ENCODE measurements around the gene OXNAD1. TPM values are rescaled to one million over a fixed set of nuclear protein-coding genes. Genes with fewer than 3 reads are reported as not detected.
A peak's percentile ranks its signal among the peaks of the same experiment; 100 is the strongest.

The OXNAD1 gene
- total and polyA plus RNA-seq, 10 of the 15 experiments (the other 5 are each of a cell fraction or from before 2014, with no cell fraction given) = 5.6 to 27.8 (median 16.2) TPM

DNA sequence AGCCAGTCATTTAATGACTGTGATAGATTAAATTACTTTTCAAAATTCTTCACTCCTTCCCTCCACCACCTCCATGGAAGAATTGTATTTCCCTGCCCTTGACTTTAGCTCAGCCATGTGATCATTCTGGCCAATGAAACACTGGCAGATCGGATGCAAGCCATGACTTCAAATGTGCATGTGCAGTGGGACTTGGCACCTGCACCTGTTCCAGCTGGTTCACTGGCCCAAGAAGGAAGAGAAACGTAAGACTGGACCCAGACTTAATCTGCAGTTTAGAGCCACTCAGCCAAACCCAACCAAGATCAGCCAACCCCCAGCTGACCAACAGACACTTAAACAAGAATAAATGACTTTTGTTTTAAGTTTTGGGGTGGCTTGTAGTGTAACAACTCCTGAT lies 12.0 kb upstream of the OXNAD1 start:
- SMC1A ChIA-PET (ENCODE audit: uncharacterized antibody, unreplicated experiment) = interaction anchor here (0.6 to 5.7 kb wide), 5 partner anchors 9 to 321 kb away, joined by 3 to 43 read pairs (median 3); partner anchors contain the start of genes DPH3 and OXNAD1
- WGBS (ENCODE audit: insufficient coverage, insufficient replicate concordance, low lambda C conversion rate, missing lambda C conversion rate) = 5% methylated on average over 2 of the region's 2 CpGs
- Histone ChIP-seq H3K9me3 (replicated peaks; ENCODE audit: control insufficient read depth, insufficient read depth, low read length) (no peaks in the 10 kb centered on the region), H3K79me2 (ENCODE audit: control insufficient read depth, insufficient read depth, low read length) (no peaks in the 10 kb centered on the region), H2AFZ (ENCODE audit: control insufficient read depth, low read depth, low read length) (no peak overlapping the region), H3K27ac (ENCODE audit: control insufficient read depth, insufficient read depth) (no peak overlapping the region), H3K4me3 (no peak overlapping the region), H3K27me3 (replicated peaks in 1 of 2; ENCODE audit: control insufficient read depth in 2 of 2, insufficient read depth in 2 of 2, low read length in 1 of 2) (no peaks in the 10 kb centered on the region), H3K4me2 (ENCODE audit: control insufficient read depth, insufficient read depth) (no peak overlapping the region; the same call in 1 of the 2 replicates), H3K36me3 (ENCODE audit: control insufficient read depth in 2 of 2, insufficient read depth in 2 of 2, low read length in 1 of 2) (no peaks in the 10 kb centered on the region; a peak in 1 of 4 replicates), H3K9ac (ENCODE audit: control insufficient read depth, insufficient read depth, low read length) (no peak overlapping the region), H4K20me1 (ENCODE audit: control insufficient read depth, insufficient read depth) (no peaks in the 10 kb centered on the region), H3K4me1 (ENCODE audit: control insufficient read depth, insufficient read depth, low read length) (peaks cover 8% of the 10 kb centered on the region; the same call in 1 of the 2 replicates)
- intact Hi-C loops (cut with micrococcal nuclease; ENCODE audit: unreplicated experiment) (no loop called here), in situ Hi-C loops (cut with MboI) (no loop called here)
- TF ChIP-seq IKZF1 (conservative IDR thresholded peaks at IDR 0.05) (no peak), WRNIP1 (IDR thresholded peaks at IDR 0.05; ENCODE audit: borderline replicate concordance, low read depth, low read length) (no peak), LARP7 (IDR thresholded peaks at IDR 0.05) (no peak), SIN3A (IDR thresholded peaks at IDR 0.05; ENCODE audit: low read depth, low read length) (no peak), YBX1 (IDR thresholded peaks at IDR 0.05) (no peak), RFX5 (IDR thresholded peaks at IDR 0.05; ENCODE audit: low read depth, low read length) (no peak), POLR2AphosphoS2 (IDR thresholded peaks at IDR 0.05; ENCODE audit: low read depth, low read length) (no peak)
- FAIRE-seq = no peak
- no TSS peak for BruUV-seq (replicated peaks)
- CTCF ChIA-PET = interaction anchor here (1.0 to 2.8 kb wide), 7 partner anchors 9 to 439 kb away, joined by 3 to 22 read pairs (median 4); partner anchors contain the start of genes DPH3 and OXNAD1
- peak; percentile 22 for ATAC-seq
- DNase-seq (ENCODE audit: low read depth, low spot score) = no peak
- POLR2A ChIA-PET = interaction anchor here (1.3 kb wide), 1 partner anchor 11 kb away, joined by 15 read pairs; the partner anchor contains the start of genes DPH3 and OXNAD1
- RAD21 ChIA-PET (ENCODE audit: unreplicated experiment) = interaction anchor here (0.7 to 1.5 kb wide), 5 partner anchors 11 to 441 kb away, joined by 3 to 5 read pairs (median 5); partner anchors contain the start of gene DPH3

DNA sequence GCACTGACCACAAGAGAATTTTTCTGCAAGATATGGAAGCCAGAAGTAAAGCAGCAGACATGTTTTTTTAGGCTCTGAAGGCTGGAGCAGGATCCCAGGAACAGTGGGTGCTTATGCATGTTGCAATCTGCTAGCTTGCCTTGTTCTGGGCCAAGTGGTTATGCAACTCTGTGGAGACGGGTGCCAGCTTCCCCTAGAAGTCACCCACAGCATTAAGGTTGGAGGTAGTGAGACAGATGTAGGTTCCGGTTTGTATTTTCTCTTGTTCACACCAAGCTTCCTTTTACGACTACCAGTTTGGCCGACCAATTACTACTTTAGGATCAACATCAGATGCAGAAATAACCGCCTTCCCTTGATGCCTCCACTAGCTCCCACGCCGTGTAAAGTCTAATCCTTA lies 11.4 kb upstream of the OXNAD1 start:
- no peaks in the 10 kb centered on the region for H3K9me3 ChIP-seq (replicated peaks; ENCODE audit: control insufficient read depth, insufficient read depth, low read length)
- in situ Hi-C loops (cut with MboI) = no loop called here
- H4K20me1 ChIP-seq (ENCODE audit: control insufficient read depth, insufficient read depth) = no peaks in the 10 kb centered on the region
- H3K9ac ChIP-seq (ENCODE audit: control insufficient read depth, insufficient read depth, low read length) = no peak overlapping the region
- H3K36me3 ChIP-seq (ENCODE audit: control insufficient read depth in 2 of 2, insufficient read depth in 2 of 2, low read length in 1 of 2) = no peaks in the 10 kb centered on the region; a peak in 1 of 4 replicates
- intact Hi-C loops (cut with micrococcal nuclease; ENCODE audit: unreplicated experiment) = no loop called here
- POLR2A ChIA-PET = no interaction called here
- no peak overlapping the region for H3K27ac ChIP-seq (ENCODE audit: control insufficient read depth, insufficient read depth)
- ATAC-seq (no peak), DNase-seq (ENCODE audit: low read depth, low spot score) (no peak), FAIRE-seq (no peak)
- no peak overlapping the region for H2AFZ ChIP-seq (ENCODE audit: control insufficient read depth, low read depth, low read length)
- 97% methylated on average over 7 of the region's 7 CpGs for WGBS (ENCODE audit: insufficient coverage, insufficient replicate concordance, low lambda C conversion rate, missing lambda C conversion rate)
- no TSS peak for BruUV-seq (replicated peaks)
- SMC1A ChIA-PET (ENCODE audit: uncharacterized antibody, unreplicated experiment) = interaction anchor here (0.6 to 5.7 kb wide), 5 partner anchors 12 to 320 kb away, joined by 3 to 43 read pairs (median 3); partner anchors contain the start of genes DPH3 and OXNAD1
- no peaks in the 10 kb centered on the region for H3K27me3 ChIP-seq (replicated peaks in 1 of 2; ENCODE audit: control insufficient read depth in 2 of 2, insufficient read depth in 2 of 2, low read length in 1 of 2)
- H3K4me2 ChIP-seq (ENCODE audit: control insufficient read depth, insufficient read depth) = no peak overlapping the region
- RAD21 ChIA-PET (ENCODE audit: unreplicated experiment) = interaction anchor here (0.9 to 1.5 kb wide), 3 partner anchors 14 to 441 kb away, joined by 4 to 5 read pairs (median 5); no protein-coding TSS in a partner anchor
- H3K4me3 ChIP-seq = no peak overlapping the region
- no peaks in the 10 kb centered on the region for H3K79me2 ChIP-seq (ENCODE audit: control insufficient read depth, insufficient read depth, low read length)
- H3K4me1 ChIP-seq (ENCODE audit: control insufficient read depth, insufficient read depth, low read length) = peaks cover 8% of the 10 kb centered on the region; the same call in 1 of the 2 replicates
- TF ChIP-seq POLR2AphosphoS2 (IDR thresholded peaks at IDR 0.05; ENCODE audit: low read depth, low read length) (no peak), SMAD5 (IDR thresholded peaks at IDR 0.05; ENCODE audit: low read depth) (no peak), ATF7 (IDR thresholded peaks at IDR 0.05; ENCODE audit: low read depth) (no peak), SMC3 (IDR thresholded peaks at IDR 0.05; ENCODE audit: borderline replicate concordance, low read length) (no peak), ZNF207 (IDR thresholded peaks at IDR 0.05; ENCODE audit: borderline replicate concordance) (no peak), ZBED1 (IDR thresholded peaks at IDR 0.05; ENCODE audit: borderline replicate concordance) (no peak)
- TF ChIP-seq, protein P1, sequence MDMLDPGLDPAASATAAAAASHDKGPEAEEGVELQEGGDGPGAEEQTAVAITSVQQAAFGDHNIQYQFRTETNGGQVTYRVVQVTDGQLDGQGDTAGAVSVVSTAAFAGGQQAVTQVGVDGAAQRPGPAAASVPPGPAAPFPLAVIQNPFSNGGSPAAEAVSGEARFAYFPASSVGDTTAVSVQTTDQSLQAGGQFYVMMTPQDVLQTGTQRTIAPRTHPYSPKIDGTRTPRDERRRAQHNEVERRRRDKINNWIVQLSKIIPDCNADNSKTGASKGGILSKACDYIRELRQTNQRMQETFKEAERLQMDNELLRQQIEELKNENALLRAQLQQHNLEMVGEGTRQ (IDR thresholded peaks at IDR 0.05; ENCODE audit: borderline replicate concordance, low read depth, low read length) = no peak
- CTCF ChIA-PET = interaction anchor here (0.6 to 2.8 kb wide), 5 partner anchors 10 to 296 kb away, joined by 3 to 22 read pairs (median 4); partner anchors contain the start of genes DPH3 and OXNAD1
